Transverse colon (tissue), 4 donors: ENCODE results near the gene SORCS3. TPM values are rescaled to one million over a fixed set of nuclear protein-coding genes. Genes with fewer than 3 reads are reported as not detected.

Source experiments
- DNase-seq: peaks from one replicate; pipeline ENCODE4 v3.0.0-alpha.2; 2019
- H3K27ac ChIP-seq, 4 donors: fragments of 200-600 bp; sonication (generic); 2 replicates each; pipeline ENCODE4 v1.5.1; 2016 to 2018; ENCODE audit warnings: inconsistent platforms in 4 of 4
- H3K27me3 ChIP-seq: fragments of 200-600 bp; sonication (generic); 2 replicates; pipeline ENCODE4 v1.5.1; 2017; ENCODE audit warnings: inconsistent platforms
- H3K36me3 ChIP-seq, 4 donors: fragments of 200-600 bp; sonication (generic); 2 replicates each; pipeline ENCODE4 v1.5.1; 2017 to 2019; ENCODE audit warnings: inconsistent platforms in 4 of 4
- H3K4me1 ChIP-seq, 4 donors: fragments of 200-600 bp; sonication (generic); 2 replicates each; pipeline ENCODE4 v1.5.1; 2017 to 2020; ENCODE audit warnings: inconsistent platforms in 4 of 4
- H3K4me3 ChIP-seq, 4 donors: fragments of 200-600 bp; sonication (generic); 1 replicate in 1 of 4; 2 replicates in 3 of 4; pipeline versions ENCODE4 v1.5.1 to v1.6.1; 2017 to 2019; ENCODE audit warnings: inconsistent platforms in 4 of 4
- H3K9me3 ChIP-seq, 2 donors: fragments of 200-600 bp; sonication (generic); 2 replicates each; pipeline ENCODE4 v1.5.1; 2017 to 2019; ENCODE audit warnings: inconsistent platforms in 2 of 2
- CTCF ChIP-seq, 5 experiments: fragments of 200-600 bp in 3 of 5; fragments of 450-650 bp in 2 of 5; sonication (generic) in 3 of 5; IDR thresholded peaks; 1 replicate in 2 of 5; 2 replicates in 3 of 5; pipeline ENCODE4 v1.5.1; 2016 to 2017; ENCODE audit warnings: antibody characterized with exemption in 5 of 5, inconsistent platforms in 3 of 5, mild to moderate bottlenecking in 2 of 5, moderate library complexity in 1 of 5
- EP300 ChIP-seq: sonication (generic); formaldehyde crosslinking; IDR thresholded peaks from one replicate; pipeline ENCODE4 v1.6.1; 2017; ENCODE audit warnings: antibody characterized with exemption, low read depth
- POLR2A ChIP-seq: fragments of 450-650 bp; IDR thresholded peaks from one replicate; pipeline ENCODE4 v1.6.1; 2016; ENCODE audit warnings: antibody characterized with exemption, mild to moderate bottlenecking, moderate library complexity
- POLR2AphosphoS5 ChIP-seq, 3 donors: sonication (generic); formaldehyde crosslinking; IDR thresholded peaks; one replicate each; pipeline ENCODE4 v1.6.1; 2016; ENCODE audit warnings: antibody characterized with exemption in 3 of 3
- WGBS, 2 donors: methylation state at CpG; one replicate each; pipeline ENCODE4 v1.1.5; 2018; ENCODE audit warnings: low coverage in 1 of 2; 5-methylcytosine and 5-hydroxymethylcytosine counted together
- in situ Hi-C, 4 donors: fragments of 200-750 bp; cut with MboI; loops; one replicate each; pipeline versions ENCODE4 v1.15.0 to v1.15.1; 2017; ENCODE audit warnings: low sequenced_read_pairs in 3 of 4, low pct_ligation_motif_present in 1 of 4, low pct_unique_long_range_greater_than_20kb in 1 of 4
- intact Hi-C: fragments of 100-400 bp; cut with DNase I; formaldehyde crosslinking; loops from one replicate; pipeline ENCODE4 v1.15.1; 2023; ENCODE audit warnings: low total_unique reads
- total RNA-seq, 4 donors: library from RNA; depleted of rRNA; stranded (reverse); fragments of >200 nt; gene quantifications; one replicate each; pipeline ENCODE4 v1.1.0, GENCODE V29; 2016

The SORCS3 gene
- total RNA-seq, 4 donors from 2014 or later: 0.14 to 0.32 TPM; not detected in 2

GRCh38 chr10:104680467-104681401 lies 39.6 kb downstream of the SORCS3 start:
- intact Hi-C loops: no loop called here
- 28% methylated on average over 31 of the region's 35 CpGs; no CpG with 5 or more reads in 1 of the 2 donors for WGBS, 2 donors
- in situ Hi-C loops: no loop called here
- Histone ChIP-seq H3K36me3 (no peaks in the 10 kb centered on the region), H3K4me3 (peak overlapping the region in 2 of 4 donors; percentile 2 to 9), H3K27me3 (no peaks in the 10 kb centered on the region), H3K27ac (peak overlapping the region in 1 of 4 donors; percentile 8), H3K9me3 (no peaks in the 10 kb centered on the region), H3K4me1 (no peaks in the 10 kb centered on the region)
- TF ChIP-seq POLR2AphosphoS5 (IDR thresholded peaks at IDR 0.05) (no peak), CTCF (IDR thresholded peaks at IDR 0.05) (no peak), EP300 (no peak), POLR2A (no peak)
- DNase-seq: no peak

- TF ChIP-seq POLR2AphosphoS5 (IDR thresholded peaks at IDR 0.05) (no peak), POLR2A (no peak), EP300 (no peak), CTCF (IDR thresholded peaks at IDR 0.05) (no peak)
- Histone ChIP-seq H3K27me3 (no peaks in the 10 kb centered on the region), H3K9me3 (no peaks in the 10 kb centered on the region), H3K27ac (peak overlapping the region in 1 of 4 donors; percentile 8), H3K4me3 (no peak overlapping the region), H3K4me1 (no peaks in the 10 kb centered on the region), H3K36me3 (no peaks in the 10 kb centered on the region)
- intact Hi-C loops: no loop called here
- WGBS, 2 donors: 63% methylated on average over 2 of the region's 2 CpGs; no CpG with 5 or more reads in 1 of the 2 donors
- DNase-seq: no peak
- in situ Hi-C loops: no loop called here
Observed at GRCh38 chr10:104681485-104681884, 40.4 kb downstream of the SORCS3 start.

GRCh38 chr10:104683567-104683966 lies 42.5 kb downstream of the SORCS3 start:
- Histone ChIP-seq H3K36me3 (no peaks in the 10 kb centered on the region), H3K27me3 (no peaks in the 10 kb centered on the region), H3K9me3 (no peaks in the 10 kb centered on the region), H3K4me1 (no peaks in the 10 kb centered on the region), H3K4me3 (no peak overlapping the region), H3K27ac (no peak overlapping the region)
- DNase-seq: no peak
- 60 to 77% methylated on average over 1 of the region's 1 CpG for WGBS, 2 donors
- in situ Hi-C loops (no loop called here), intact Hi-C loops (no loop called here)
- TF ChIP-seq POLR2AphosphoS5 (IDR thresholded peaks at IDR 0.05) (no peak), EP300 (no peak), CTCF (IDR thresholded peaks at IDR 0.05) (no peak), POLR2A (no peak)

- H3K4me3 ChIP-seq: no peak overlapping the region
- H3K4me1 ChIP-seq: no peaks in the 10 kb centered on the region
- H3K27ac ChIP-seq: no peak overlapping the region
- DNase-seq: no peak
- H3K9me3 ChIP-seq: no peaks in the 10 kb centered on the region
- intact Hi-C loops (no loop called here), in situ Hi-C loops (no loop called here)
- H3K27me3 ChIP-seq: no peaks in the 10 kb centered on the region
- TF ChIP-seq EP300: no peak
- TF ChIP-seq CTCF (IDR thresholded peaks at IDR 0.05): no peak
- no peak for TF ChIP-seq POLR2AphosphoS5 (IDR thresholded peaks at IDR 0.05)
- TF ChIP-seq POLR2A: no peak
- H3K36me3 ChIP-seq: no peaks in the 10 kb centered on the region
- 0 to 89% methylated on average over 1 of the region's 1 CpG for WGBS, 2 donors
Observed at GRCh38 chr10:104686829-104687228, 45.7 kb downstream of the SORCS3 start.
